Gastrocnemius medialis (tissue), 4 donors: ENCODE results near the gene KCNC2. TPM values are rescaled to one million over a fixed set of nuclear protein-coding genes. Genes with fewer than 3 reads are reported as not detected.

Experiments used
- ATAC-seq, 2 donors: fragments of 150-250 bp; one replicate each; pipeline ENCODE4 v1.9.1; 2016
- DNase-seq, 2 donors: peaks; one replicate each; pipeline ENCODE4 v3.0.0-alpha.2; 2019
- H3K27ac ChIP-seq, 4 donors: fragments of 200-600 bp; sonication (generic); 1 replicate in 1 of 4; 2 replicates in 3 of 4; pipeline ENCODE4 v1.5.1; 2016 to 2018; ENCODE audit warnings: mild to moderate bottlenecking in 2 of 4, moderate library complexity in 1 of 4
- H3K27me3 ChIP-seq, 3 donors: fragments of 200-600 bp; sonication (generic) in 2 of 3; 1 replicate in 1 of 3; 2 replicates in 2 of 3; pipeline versions ENCODE4 v1.5.1 to v1.6.0; 2016 to 2019; ENCODE audit warnings: mild to moderate bottlenecking in 1 of 3, moderate library complexity in 1 of 3
- H3K36me3 ChIP-seq, 2 donors: fragments of 200-600 bp; sonication (generic) in 1 of 2; one replicate each; pipeline ENCODE4 v1.5.1; 2017 to 2018
- H3K4me1 ChIP-seq, 2 donors: fragments of 200-600 bp; sonication (generic) in 1 of 2; one replicate each; pipeline ENCODE4 v1.5.1; 2016 to 2017; ENCODE audit warnings: mild to moderate bottlenecking in 2 of 2
- H3K4me3 ChIP-seq, 4 donors: fragments of 200-600 bp; sonication (generic) in 3 of 4; 1 replicate in 1 of 4; 2 replicates in 3 of 4; pipeline ENCODE4 v1.5.1; 2016 to 2019; ENCODE audit warnings: mild to moderate bottlenecking in 2 of 4
- H3K9me3 ChIP-seq, 3 donors: fragments of 200-600 bp; sonication (generic) in 2 of 3; 1 replicate in 1 of 3; 2 replicates in 2 of 3; pipeline ENCODE4 v1.5.1; 2016 to 2019
- POLR2A ChIP-seq, 2 donors: fragments of 450-650 bp; IDR thresholded peaks; one replicate each; pipeline ENCODE4 v1.6.1; 2017; ENCODE audit warnings: antibody characterized with exemption in 2 of 2, mild to moderate bottlenecking in 2 of 2, moderate library complexity in 2 of 2
- in situ Hi-C, 4 donors: fragments of 200-750 bp; cut with MboI; loops; one replicate each; pipeline versions ENCODE4 v1.15.0 to v1.8.0; 2017; ENCODE audit warnings: low sequenced_read_pairs in 4 of 4
- intact Hi-C: fragments of 100-400 bp; cut with DNase I; formaldehyde crosslinking; loops from one replicate; pipeline ENCODE4 v1.15.1; 2023; ENCODE audit warnings: low total_unique reads
- total RNA-seq, 4 donors: library from RNA; depleted of rRNA; stranded (reverse); fragments of >200 nt; gene quantifications; one replicate each; pipeline versions ENCODE4 v1.1.0 to v1.2.3, GENCODE V29; 2016
- TF ChIP-seq, protein P1 (sequence below), 5 experiments: fragments of 450-650 bp in 3 of 5; fragments of 200-600 bp in 2 of 5; sonication (generic) in 2 of 5; IDR thresholded peaks in 4 of 5; conservative IDR thresholded peaks in 1 of 5; 1 replicate in 4 of 5; 2 replicates in 1 of 5; pipeline ENCODE4 v1.5.1; 2016 to 2019; ENCODE audit warnings: antibody characterized with exemption in 5 of 5, mild to moderate bottlenecking in 3 of 5, moderate library complexity in 3 of 5

The KCNC2 gene
- total RNA-seq, 4 donors from 2014 or later, result not detected

DNA sequence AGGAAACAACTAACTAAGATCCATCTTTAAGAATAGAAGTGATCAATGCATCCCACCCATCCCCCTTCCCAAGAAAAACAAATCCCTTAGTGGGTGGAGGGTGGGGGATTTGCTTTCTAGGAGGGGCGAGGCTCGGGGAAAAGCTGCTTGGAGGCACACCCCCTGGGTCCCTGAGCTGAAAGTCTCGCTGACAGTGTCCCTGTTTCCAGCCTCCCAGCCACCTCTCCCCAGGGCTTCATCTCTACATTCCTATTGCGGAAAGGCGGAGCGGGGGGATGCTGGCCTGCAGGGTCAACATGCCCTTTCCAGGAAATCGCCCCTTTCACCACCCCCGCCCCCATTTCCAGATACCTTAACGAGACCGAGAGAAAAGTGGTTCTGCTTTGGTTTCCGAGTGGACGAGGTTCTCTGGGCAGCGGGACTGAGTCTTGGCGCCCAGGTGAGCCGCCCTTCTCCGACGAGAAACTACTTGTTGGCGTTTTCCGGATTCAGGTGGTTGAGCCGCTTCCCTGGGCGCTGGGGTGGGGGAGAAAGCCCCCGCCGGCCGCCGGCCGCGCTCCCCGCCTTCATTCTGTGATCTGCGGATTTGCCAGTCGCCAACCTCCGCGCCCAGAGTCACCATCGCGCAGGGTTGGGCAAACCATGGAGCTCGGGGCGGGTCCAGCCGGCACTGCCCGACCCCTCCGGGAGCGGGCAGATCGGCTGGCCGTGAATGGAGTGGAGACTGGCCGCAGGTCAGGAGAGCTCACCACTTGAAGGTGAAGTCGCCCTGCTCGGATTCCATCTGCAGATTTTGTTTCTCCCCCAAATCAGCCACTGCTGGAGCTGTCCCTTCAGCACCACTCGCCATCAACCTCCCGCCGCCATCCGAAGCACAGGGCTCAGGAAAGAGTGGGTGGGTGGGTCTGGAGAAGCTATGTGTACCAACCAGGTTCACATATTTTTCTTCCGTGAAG, 505 bp downstream of the KCNC2 start:
- TF ChIP-seq POLR2A (IDR thresholded peaks at IDR 0.05), result no peak
- TF ChIP-seq, protein P1, sequence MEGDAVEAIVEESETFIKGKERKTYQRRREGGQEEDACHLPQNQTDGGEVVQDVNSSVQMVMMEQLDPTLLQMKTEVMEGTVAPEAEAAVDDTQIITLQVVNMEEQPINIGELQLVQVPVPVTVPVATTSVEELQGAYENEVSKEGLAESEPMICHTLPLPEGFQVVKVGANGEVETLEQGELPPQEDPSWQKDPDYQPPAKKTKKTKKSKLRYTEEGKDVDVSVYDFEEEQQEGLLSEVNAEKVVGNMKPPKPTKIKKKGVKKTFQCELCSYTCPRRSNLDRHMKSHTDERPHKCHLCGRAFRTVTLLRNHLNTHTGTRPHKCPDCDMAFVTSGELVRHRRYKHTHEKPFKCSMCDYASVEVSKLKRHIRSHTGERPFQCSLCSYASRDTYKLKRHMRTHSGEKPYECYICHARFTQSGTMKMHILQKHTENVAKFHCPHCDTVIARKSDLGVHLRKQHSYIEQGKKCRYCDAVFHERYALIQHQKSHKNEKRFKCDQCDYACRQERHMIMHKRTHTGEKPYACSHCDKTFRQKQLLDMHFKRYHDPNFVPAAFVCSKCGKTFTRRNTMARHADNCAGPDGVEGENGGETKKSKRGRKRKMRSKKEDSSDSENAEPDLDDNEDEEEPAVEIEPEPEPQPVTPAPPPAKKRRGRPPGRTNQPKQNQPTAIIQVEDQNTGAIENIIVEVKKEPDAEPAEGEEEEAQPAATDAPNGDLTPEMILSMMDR (IDR thresholded peaks at IDR 0.05 in 4 of 5, conservative IDR thresholded peaks at IDR 0.05 in 1 of 5), result no peak
- in situ Hi-C loops (no loop called here), intact Hi-C loops (no loop called here)
- Histone ChIP-seq H3K27me3 (peaks cover 32 to 47% (median 46%) of the 10 kb centered on the region in 3 donors), H3K4me3 (no peak overlapping the region), H3K36me3 (no peaks in the 10 kb centered on the region), H3K27ac (no peak overlapping the region), H3K4me1 (no peaks in the 10 kb centered on the region), H3K9me3 (no peaks in the 10 kb centered on the region)
- ATAC-seq (no peak), DNase-seq (no peak)

DNA sequence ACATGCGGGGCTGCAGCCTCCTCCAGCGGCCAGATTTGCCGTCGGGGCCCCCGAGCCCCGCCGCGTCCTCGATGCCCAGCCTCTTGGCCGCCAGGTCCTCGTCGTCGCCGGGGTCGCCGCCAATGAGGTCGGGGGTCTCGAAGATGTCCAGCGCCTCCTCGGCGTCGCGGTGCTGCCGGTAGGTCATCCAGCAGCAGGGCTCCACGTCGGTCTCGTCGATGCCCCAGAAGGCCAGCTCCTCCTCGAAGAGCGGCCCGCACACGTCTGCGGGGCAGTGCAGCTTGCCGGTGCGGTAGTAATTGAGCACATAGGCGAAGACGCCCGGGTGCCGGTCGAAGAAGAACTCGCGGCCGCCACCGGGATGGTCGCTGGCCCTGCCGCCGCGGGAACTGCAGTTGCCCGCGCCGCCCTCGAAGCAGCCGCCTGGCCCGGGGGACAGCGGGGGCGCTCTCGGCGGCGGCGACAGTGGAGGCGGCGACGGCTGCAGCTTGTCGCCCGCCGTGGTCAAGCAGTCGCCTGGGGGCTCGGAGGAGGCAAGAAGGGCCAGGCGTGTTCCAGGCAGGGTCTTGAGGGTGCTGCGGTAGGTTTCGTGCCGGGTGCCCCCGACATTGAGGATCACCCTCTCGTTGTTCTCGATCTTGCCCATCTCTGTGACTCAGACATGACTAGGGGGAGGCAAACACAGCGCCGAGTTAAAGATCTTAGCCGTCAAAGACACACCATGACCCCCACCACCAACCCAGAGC, 2.1 kb downstream of the KCNC2 start:
- ATAC-seq (no peak), DNase-seq (no peak)
- Histone ChIP-seq H3K9me3 (no peaks in the 10 kb centered on the region), H3K4me3 (no peak overlapping the region), H3K27ac (no peak overlapping the region), H3K4me1 (no peaks in the 10 kb centered on the region), H3K27me3 (peaks cover 32 to 47% (median 46%) of the 10 kb centered on the region in 3 donors), H3K36me3 (no peaks in the 10 kb centered on the region)
- in situ Hi-C loops, result no loop called here
- TF ChIP-seq, protein P1 (IDR thresholded peaks at IDR 0.05 in 4 of 5, conservative IDR thresholded peaks at IDR 0.05 in 1 of 5), result no peak
- TF ChIP-seq POLR2A (IDR thresholded peaks at IDR 0.05), result no peak
- intact Hi-C loops, result no loop called here

DNA sequence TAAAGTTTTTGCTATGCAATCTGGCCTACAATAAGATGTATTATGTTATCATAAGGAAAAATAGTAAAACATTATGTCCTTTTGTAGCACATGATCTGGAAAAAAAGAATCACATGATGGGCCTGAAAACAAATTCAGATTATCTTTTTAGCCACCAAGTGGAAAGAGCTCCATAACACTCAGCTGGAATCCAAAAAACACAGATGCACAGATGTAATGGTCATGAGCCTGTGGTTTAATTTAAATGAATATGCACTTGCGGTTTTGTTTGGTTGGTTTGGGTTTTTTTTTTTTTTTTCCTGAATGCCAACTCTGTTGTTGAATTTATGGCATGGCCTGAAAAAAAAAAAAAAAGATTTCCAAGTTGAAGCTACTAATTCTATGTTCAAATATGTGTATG, 4.1 kb downstream of the KCNC2 start:
- TF ChIP-seq, protein P1 (IDR thresholded peaks at IDR 0.05 in 4 of 5, conservative IDR thresholded peaks at IDR 0.05 in 1 of 5), result no peak
- no peak for TF ChIP-seq POLR2A (IDR thresholded peaks at IDR 0.05)
- in situ Hi-C loops, result no loop called here
- ATAC-seq, result no peak

DNA sequence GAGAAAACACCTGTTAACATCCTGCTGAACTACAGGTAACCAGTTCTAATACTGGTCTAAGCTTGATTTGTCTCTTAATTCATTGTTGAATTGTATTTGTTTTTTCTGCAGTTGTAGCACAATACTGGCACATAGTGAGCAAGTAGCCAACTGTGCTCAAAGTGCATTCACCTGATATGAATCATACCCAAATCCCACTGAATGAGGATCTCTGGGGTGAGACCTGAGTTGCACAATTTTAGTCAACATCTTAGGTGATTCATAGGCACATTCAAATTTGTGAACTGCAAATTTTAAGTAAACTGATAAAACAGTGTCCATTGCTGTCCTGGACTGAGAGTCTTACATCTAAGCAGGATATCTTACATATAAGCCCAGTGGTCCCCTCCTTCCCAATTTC, 12.8 kb downstream of the KCNC2 start:
- Histone ChIP-seq H3K9me3 (no peaks in the 10 kb centered on the region), H3K27me3 (no peaks in the 10 kb centered on the region), H3K4me3 (no peak overlapping the region), H3K27ac (no peak overlapping the region), H3K4me1 (no peaks in the 10 kb centered on the region), H3K36me3 (no peaks in the 10 kb centered on the region)
- DNase-seq, result no peak
- intact Hi-C loops (no loop called here), in situ Hi-C loops (no loop called here)
- ATAC-seq, result no peak
- TF ChIP-seq POLR2A (IDR thresholded peaks at IDR 0.05), result no peak
- TF ChIP-seq, protein P1 (IDR thresholded peaks at IDR 0.05 in 4 of 5, conservative IDR thresholded peaks at IDR 0.05 in 1 of 5), result no peak

More for the DNA sequence above, 4.1 kb downstream of the KCNC2 start:
- Histone ChIP-seq H3K4me3 (no peak overlapping the region), H3K27me3 (peaks cover 29 to 46% (median 46%) of the 10 kb centered on the region in 3 donors), H3K9me3 (no peaks in the 10 kb centered on the region), H3K4me1 (no peaks in the 10 kb centered on the region), H3K27ac (no peak overlapping the region), H3K36me3 (no peaks in the 10 kb centered on the region)
- DNase-seq, result no peak
- intact Hi-C loops, result no loop called here
